H9 (cell line): ENCODE results near the gene NCAN. TPM values are rescaled to one million over a fixed set of nuclear protein-coding genes. Genes with fewer than 3 reads are reported as not detected.

Source experiments
- DNase-seq: peaks from one replicate; pipeline ENCODE4 v3.0.0-alpha.2; 2017
- H2AFZ ChIP-seq: one replicate; pipeline ENCODE4 v1.6.1; 2013; ENCODE audit warnings: mild to moderate bottlenecking, low read length, control low read depth, moderate library complexity
- H2AK5ac ChIP-seq: 2 replicates; pipeline ENCODE4 v1.6.1; 2013; ENCODE audit warnings: low read length, control low read depth, mixed read lengths; ENCODE audit not compliant: insufficient read length
- H2BK120ac ChIP-seq: one replicate; pipeline ENCODE4 v1.6.1; 2013; ENCODE audit warnings: low read depth, mild to moderate bottlenecking, low read length, control low read depth, inconsistent platforms; ENCODE audit not compliant: poor library complexity, severe bottlenecking
- H2BK12ac ChIP-seq: 2 replicates; pipeline ENCODE4 v1.6.1; 2013; ENCODE audit warnings: low read length, control low read depth, mixed read lengths, low read depth; ENCODE audit not compliant: insufficient read length
- H2BK15ac ChIP-seq: 2 replicates; pipeline ENCODE4 v1.6.1; 2013; ENCODE audit warnings: low read depth, low read length, control low read depth
- H2BK20ac ChIP-seq: one replicate; pipeline ENCODE4 v1.6.1; 2013; ENCODE audit warnings: low read depth, mild to moderate bottlenecking, low read length, control low read depth, inconsistent platforms; ENCODE audit not compliant: poor library complexity, severe bottlenecking
- H2BK5ac ChIP-seq: 2 replicates; pipeline ENCODE4 v1.6.1; 2013; ENCODE audit warnings: low read length, control low read depth, mixed read lengths; ENCODE audit not compliant: insufficient read length
- H3K14ac ChIP-seq: 2 replicates; pipeline ENCODE4 v1.6.1; 2013; ENCODE audit warnings: low read length, control low read depth; ENCODE audit not compliant: insufficient read depth
- H3K18ac ChIP-seq: 2 replicates; pipeline ENCODE4 v1.6.1; 2013; ENCODE audit warnings: low read depth, mild to moderate bottlenecking, mixed read lengths, low read length, control low read depth; ENCODE audit not compliant: insufficient read length
- H3K23ac ChIP-seq: 2 replicates; pipeline ENCODE4 v1.6.1; 2013; ENCODE audit warnings: low read length, control low read depth, mixed read lengths, low read depth; ENCODE audit not compliant: insufficient read length
- H3K23me2 ChIP-seq: 2 replicates; pipeline ENCODE4 v1.6.1; 2013; ENCODE audit warnings: low read depth, mild to moderate bottlenecking, mixed read lengths, low read length, control low read depth; ENCODE audit not compliant: insufficient read length, poor library complexity, severe bottlenecking
- H3K27ac ChIP-seq: 2 replicates; pipeline ENCODE4 v1.5.1; 2013; ENCODE audit warnings: low read length, control low read depth, mixed read lengths, low read depth; ENCODE audit not compliant: insufficient read length
- H3K27me3 ChIP-seq: 2 replicates; pipeline ENCODE4 v1.6.1; 2013; ENCODE audit warnings: low read length, control low read depth, inconsistent platforms; ENCODE audit not compliant: insufficient read depth
- H3K4ac ChIP-seq: 2 replicates; pipeline ENCODE4 v1.6.1; 2013; ENCODE audit warnings: low read depth, mild to moderate bottlenecking, control low read depth, inconsistent platforms, low read length, moderate library complexity
- H3K4me1 ChIP-seq: 2 replicates; pipeline ENCODE4 v1.6.1; 2013; ENCODE audit warnings: low read length, control low read depth, inconsistent platforms; ENCODE audit not compliant: insufficient read depth
- H3K4me2 ChIP-seq: 2 replicates; pipeline ENCODE4 v1.6.1; 2013; ENCODE audit warnings: low read length, control low read depth, mixed read lengths; ENCODE audit not compliant: insufficient read length, insufficient read depth
- H3K56ac ChIP-seq: 2 replicates; pipeline ENCODE4 v1.6.1; 2013; ENCODE audit warnings: low read depth, mild to moderate bottlenecking, mixed read lengths, low read length, control low read depth; ENCODE audit not compliant: insufficient read length
- H3K79me1 ChIP-seq: 2 replicates; pipeline ENCODE4 v1.6.1; 2013; ENCODE audit warnings: low read depth, mild to moderate bottlenecking, moderate library complexity, low read length, control low read depth, inconsistent platforms; ENCODE audit not compliant: insufficient read depth, poor library complexity, severe bottlenecking
- H3K79me2 ChIP-seq: 2 replicates; pipeline ENCODE4 v1.6.1; 2013; ENCODE audit warnings: low read length, control low read depth, inconsistent platforms; ENCODE audit not compliant: insufficient read depth
- H3K9ac ChIP-seq: 2 replicates; pipeline ENCODE4 v1.6.1; 2013; ENCODE audit warnings: low read length, control low read depth, mixed read lengths; ENCODE audit not compliant: insufficient read length; ENCODE audit errors: extremely low read depth
- H3K9me3 ChIP-seq: one replicate; pipeline ENCODE4 v1.6.1; 2013; ENCODE audit warnings: low read depth, low read length, inconsistent platforms; ENCODE audit not compliant: control insufficient read depth
- H3T11ph ChIP-seq: one replicate; pipeline ENCODE4 v1.6.1; 2013; ENCODE audit warnings: mild to moderate bottlenecking, low read length, control low read depth, inconsistent platforms
- H4K20me1 ChIP-seq: one replicate; pipeline ENCODE4 v1.6.1; 2013; ENCODE audit not compliant: control insufficient read depth, insufficient read length, insufficient read depth
- H4K5ac ChIP-seq: 2 replicates; pipeline ENCODE4 v1.6.1; 2013; ENCODE audit warnings: low read depth, mild to moderate bottlenecking, mixed read lengths, low read length, control low read depth; ENCODE audit not compliant: insufficient read length
- H4K8ac ChIP-seq: replicated peaks from 2 replicates; pipeline ENCODE4 v1.6.1; 2013; ENCODE audit warnings: low read length, control low read depth, mixed read lengths, low read depth; ENCODE audit not compliant: insufficient read length
- H4K91ac ChIP-seq: 2 replicates; pipeline ENCODE4 v1.6.1; 2013; ENCODE audit warnings: low read depth, mild to moderate bottlenecking, moderate library complexity, mixed read lengths, low read length, control low read depth; ENCODE audit not compliant: insufficient read length
- H3K27ac Mint-ChIP-seq, 3 experiments: 2 replicates in 2 of 3; 3 replicates in 1 of 3; pipeline ENCODE4 v1.8.0; 2020 to 2021; ENCODE audit warnings: mixed read lengths in 3 of 3, mild to moderate bottlenecking in 1 of 3, moderate library complexity in 1 of 3
- H3K27me3 Mint-ChIP-seq: 2 replicates; pipeline ENCODE4 v1.8.0; 2021; ENCODE audit warnings: low read depth, mild to moderate bottlenecking, moderate library complexity, mixed read lengths
- H3K36me3 Mint-ChIP-seq, 3 experiments: 2 replicates in 2 of 3; 3 replicates in 1 of 3; pipeline ENCODE4 v1.8.0; 2020 to 2021; ENCODE audit warnings: low read depth in 3 of 3, mixed read lengths in 3 of 3; ENCODE audit not compliant: insufficient read depth in 1 of 3
- H3K4me1 Mint-ChIP-seq, 2 experiments: 2 replicates each; pipeline ENCODE4 v1.8.0; 2020; ENCODE audit warnings: mixed read lengths in 2 of 2
- H3K4me3 Mint-ChIP-seq, 2 experiments: 2 replicates in 1 of 2; 3 replicates in 1 of 2; pipeline ENCODE4 v1.8.0; 2020 to 2021; ENCODE audit warnings: mild to moderate bottlenecking in 2 of 2, mixed read lengths in 2 of 2, moderate library complexity in 1 of 2
- H3K9me3 Mint-ChIP-seq, 2 experiments: 2 replicates in 1 of 2; 3 replicates in 1 of 2; pipeline ENCODE4 v1.8.0; 2020; ENCODE audit warnings: mild to moderate bottlenecking in 2 of 2, mixed read lengths in 2 of 2, moderate library complexity in 1 of 2
- CTCF ChIP-seq: fragments of 200-600 bp; sonication (generic); conservative IDR thresholded peaks from 3 replicates; pipeline ENCODE4 v1.8.0; 2021; ENCODE audit warnings: antibody characterized with exemption, mild to moderate bottlenecking
- WGBS: extraction: QIAGEN DNeasy Blood & Tissue Kit; methylation state at CpG from one replicate; pipeline ENCODE4 v1.1.7; 2013; ENCODE audit warnings: missing lambda C conversion rate, low lambda C conversion rate, mixed read lengths; ENCODE audit not compliant: insufficient read length; ENCODE audit errors: extremely low coverage; 5-methylcytosine and 5-hydroxymethylcytosine counted together
- total RNA-seq: library from RNA; stranded (reverse); gene quantifications from 2 replicates; pipeline ENCODE4 v1.2.1, GENCODE V29; 2021

Gene NCAN
- total RNA-seq, 1 experiment from 2014 or later, result 1.6 TPM

- no peak overlapping the region for H3K18ac ChIP-seq
- no peak overlapping the region for H2BK120ac ChIP-seq
- Mint-ChIP-seq H3K27ac (no peak overlapping the region), H3K36me3 (peaks cover 10 to 48% (median 31%) of the 10 kb centered on the region in 3 experiments; a peak in 6 of 7 replicates), H3K4me3 (no peak overlapping the region), H3K4me1 (peaks cover 3 to 4% of the 10 kb centered on the region in 2 experiments; a peak in 3 of 4 replicates), H3K9me3 (no peaks in the 10 kb centered on the region), H3K27me3 (peaks cover 8% of the 10 kb centered on the region)
- no peaks in the 10 kb centered on the region for H4K20me1 ChIP-seq
- no peak overlapping the region for H3K4me2 ChIP-seq
- H3K23ac ChIP-seq, result no peak overlapping the region
- no CpG with 5 or more reads among the region's 7 CpGs for WGBS
- no peaks in the 10 kb centered on the region for H3K9me3 ChIP-seq
- H3K14ac ChIP-seq, result no peak overlapping the region
- H3K56ac ChIP-seq, result no peak overlapping the region
- peaks cover 4% of the 10 kb centered on the region for H3K23me2 ChIP-seq
- no peak for TF ChIP-seq CTCF
- H3K79me2 ChIP-seq, result no peaks in the 10 kb centered on the region
- DNase-seq, result no peak
- H3K27ac ChIP-seq, result no peak overlapping the region
- no peak overlapping the region for H3K9ac ChIP-seq
- no peak overlapping the region for H2AK5ac ChIP-seq
- H3K4ac ChIP-seq, result no peak overlapping the region
- no peak overlapping the region for H2AFZ ChIP-seq
- H3K27me3 ChIP-seq, result no peaks in the 10 kb centered on the region
- H3K79me1 ChIP-seq, result no peaks in the 10 kb centered on the region
- no peak overlapping the region for H2BK5ac ChIP-seq
- H4K5ac ChIP-seq, result no peak overlapping the region
- H2BK12ac ChIP-seq, result no peak overlapping the region
- no peak overlapping the region for H2BK20ac ChIP-seq
- no peak overlapping the region for H2BK15ac ChIP-seq
- no peaks in the 10 kb centered on the region; the same call in 1 of the 2 replicates for H3K4me1 ChIP-seq
- no peak overlapping the region for H4K8ac ChIP-seq
- no peak overlapping the region for H4K91ac ChIP-seq
- no peak overlapping the region for H3T11ph ChIP-seq
Observed at GRCh38 chr19:19278315-19278714, 66.6 kb downstream of the NCAN start.
